IPS DF 6.9 (cell line): ENCODE data around the gene CETP.

Source experiments
- DNase-seq: peaks from one replicate; pipeline ENCODE4 v3.0.0-alpha.2; 2013; ENCODE audit warnings: low read depth, low spot score
- H3K27ac ChIP-seq: one replicate; pipeline ENCODE4 v1.5.1; 2013; ENCODE audit warnings: low read length, control low read depth
- H3K27me3 ChIP-seq: 2 replicates; pipeline ENCODE4 v1.6.1; 2013; ENCODE audit warnings: mild to moderate bottlenecking, low read length; ENCODE audit not compliant: control insufficient read depth, insufficient read depth
- H3K36me3 ChIP-seq: 2 replicates; pipeline ENCODE4 v1.6.1; 2013; ENCODE audit warnings: low read length; ENCODE audit not compliant: control insufficient read depth, insufficient read depth
- H3K4me1 ChIP-seq: 2 replicates; pipeline ENCODE4 v1.6.1; 2013; ENCODE audit warnings: low read length; ENCODE audit not compliant: control insufficient read depth, insufficient read depth
- H3K4me3 ChIP-seq: 2 replicates; pipeline ENCODE4 v1.5.1; 2013; ENCODE audit warnings: mild to moderate bottlenecking, low read length
- H3K9me3 ChIP-seq: 2 replicates; pipeline ENCODE4 v1.6.1; 2013; ENCODE audit warnings: low read length, inconsistent platforms; ENCODE audit not compliant: control insufficient read depth, insufficient read depth
- WGBS: extraction: QIAGEN DNeasy Blood & Tissue Kit; methylation state at CpG from one replicate; pipeline ENCODE4 v1.1.7; 2013; ENCODE audit warnings: mixed read lengths, missing lambda C conversion rate; ENCODE audit not compliant: insufficient read length, insufficient coverage; 5-methylcytosine and 5-hydroxymethylcytosine counted together

The CETP gene

DNA sequence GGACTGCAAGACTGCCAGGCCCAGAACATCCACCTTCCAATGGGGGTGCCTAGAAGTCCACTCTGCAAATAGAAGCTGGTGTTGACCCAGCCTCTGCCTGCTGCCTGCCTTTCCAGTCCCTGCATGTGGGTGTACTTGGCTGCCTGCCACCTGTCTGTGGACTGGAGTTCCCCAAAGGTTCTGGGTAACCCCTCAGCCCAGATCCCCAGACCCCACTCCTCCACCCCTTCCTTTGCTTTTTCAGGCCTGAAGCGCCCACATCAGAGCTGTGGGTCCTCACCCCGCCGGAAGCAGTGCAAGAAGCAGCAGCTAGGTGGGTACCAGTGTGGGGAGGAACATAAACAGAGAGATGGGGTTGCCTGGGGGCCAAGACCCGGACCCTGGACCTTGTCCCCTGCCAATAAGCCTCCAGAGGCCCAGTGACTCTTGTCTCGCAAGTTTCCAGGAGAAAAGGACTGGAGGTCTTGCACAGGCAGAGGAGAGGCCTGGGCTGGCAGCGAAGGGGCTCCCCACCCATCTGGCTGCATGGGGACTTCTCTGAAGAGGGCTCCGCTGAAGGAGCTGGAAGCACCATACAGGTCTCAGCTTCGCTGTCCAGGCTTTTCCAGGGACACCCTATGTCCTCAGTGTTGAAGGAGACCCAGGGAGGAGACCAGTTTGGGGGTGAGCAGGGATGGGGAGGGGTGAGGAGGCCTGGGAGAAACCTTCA, 61.9 kb downstream of the CETP start:
- Histone ChIP-seq H3K4me1 (no peaks in the 10 kb centered on the region), H3K4me3 (no peak overlapping the region), H3K27ac (no peak overlapping the region), H3K27me3 (no peaks in the 10 kb centered on the region), H3K9me3 (no peaks in the 10 kb centered on the region), H3K36me3 (no peaks in the 10 kb centered on the region)
- no peak for DNase-seq
- no CpG with 5 or more reads among the region's 8 CpGs for WGBS

DNA sequence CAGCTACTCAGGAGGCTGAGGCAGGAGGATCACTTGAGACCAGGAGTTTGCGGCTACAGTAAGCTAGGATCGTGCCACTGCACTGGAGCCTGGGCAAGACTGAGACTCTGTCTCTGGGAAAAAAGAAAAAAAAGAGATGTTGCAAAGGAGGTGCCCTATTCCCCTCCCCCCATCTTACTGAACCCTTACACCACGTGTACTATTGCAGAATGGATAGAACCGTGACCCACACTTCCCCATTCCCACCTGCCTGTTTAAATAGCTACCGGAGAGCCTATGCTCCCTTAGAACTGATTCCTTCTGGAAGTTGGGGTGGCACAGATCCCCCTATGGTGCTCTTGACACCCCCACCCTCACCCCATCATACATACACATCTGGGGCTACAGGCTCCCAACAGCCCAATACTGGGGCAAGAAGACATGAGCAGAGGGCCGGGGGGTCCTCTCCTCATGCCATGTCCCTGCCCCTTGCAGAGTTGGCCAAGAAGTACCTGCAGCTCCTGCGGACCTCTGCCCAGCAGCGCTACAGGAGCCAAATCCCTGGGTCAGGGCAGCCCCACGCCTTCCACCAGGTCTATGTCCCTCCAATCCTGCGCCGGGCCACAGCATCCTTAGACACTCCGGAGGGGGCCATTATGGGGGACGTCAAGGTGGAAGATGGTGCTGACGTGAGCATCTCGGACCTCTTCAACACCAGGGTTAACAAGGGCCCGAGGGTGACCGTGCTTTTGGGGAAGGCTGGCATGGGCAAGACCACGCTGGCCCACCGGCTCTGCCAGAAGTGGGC, 63.3 kb downstream of the CETP start:
- H3K27ac ChIP-seq = no peak overlapping the region
- WGBS = no CpG with 5 or more reads among the region's 19 CpGs

DNA sequence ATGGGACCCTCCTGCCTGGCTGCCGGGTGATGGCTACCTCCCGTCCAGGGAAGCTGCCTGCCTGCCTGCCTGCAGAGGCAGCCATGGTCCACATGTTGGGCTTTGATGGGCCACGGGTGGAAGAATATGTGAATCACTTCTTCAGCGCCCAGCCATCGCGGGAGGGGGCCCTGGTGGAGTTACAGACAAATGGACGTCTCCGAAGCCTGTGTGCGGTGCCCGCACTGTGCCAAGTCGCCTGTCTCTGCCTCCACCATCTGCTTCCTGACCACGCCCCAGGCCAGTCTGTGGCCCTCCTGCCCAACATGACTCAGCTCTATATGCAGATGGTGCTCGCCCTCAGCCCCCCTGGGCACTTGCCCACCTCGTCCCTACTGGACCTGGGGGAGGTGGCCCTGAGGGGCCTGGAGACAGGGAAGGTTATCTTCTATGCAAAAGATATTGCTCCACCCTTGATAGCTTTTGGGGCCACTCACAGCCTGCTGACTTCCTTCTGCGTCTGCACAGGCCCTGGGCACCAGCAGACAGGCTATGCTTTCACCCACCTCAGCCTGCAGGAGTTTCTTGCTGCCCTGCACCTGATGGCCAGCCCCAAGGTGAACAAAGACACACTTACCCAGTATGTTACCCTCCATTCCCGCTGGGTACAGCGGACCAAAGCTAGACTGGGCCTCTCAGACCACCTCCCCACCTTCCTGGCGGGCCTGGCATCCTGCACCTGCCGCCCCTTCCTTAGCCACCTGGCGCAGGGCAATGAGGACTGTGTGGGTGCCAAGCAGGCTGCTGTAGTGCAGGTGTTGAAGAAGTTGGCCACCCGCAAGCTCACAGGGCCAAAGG, 64.4 kb downstream of the CETP start:
- no peaks in the 10 kb centered on the region for H3K9me3 ChIP-seq
- H3K27ac ChIP-seq = no peak overlapping the region
- DNase-seq = no peak
- WGBS = no CpG with 5 or more reads among the region's 21 CpGs
- H3K27me3 ChIP-seq = no peaks in the 10 kb centered on the region
- H3K36me3 ChIP-seq = no peaks in the 10 kb centered on the region
- no peak overlapping the region for H3K4me3 ChIP-seq
- H3K4me1 ChIP-seq = no peaks in the 10 kb centered on the region

More for the DNA sequence above, 63.3 kb downstream of the CETP start:
- Histone ChIP-seq H3K36me3 (no peaks in the 10 kb centered on the region), H3K27me3 (no peaks in the 10 kb centered on the region), H3K4me1 (no peaks in the 10 kb centered on the region), H3K4me3 (no peak overlapping the region), H3K9me3 (no peaks in the 10 kb centered on the region)
- DNase-seq = no peak

DNA sequence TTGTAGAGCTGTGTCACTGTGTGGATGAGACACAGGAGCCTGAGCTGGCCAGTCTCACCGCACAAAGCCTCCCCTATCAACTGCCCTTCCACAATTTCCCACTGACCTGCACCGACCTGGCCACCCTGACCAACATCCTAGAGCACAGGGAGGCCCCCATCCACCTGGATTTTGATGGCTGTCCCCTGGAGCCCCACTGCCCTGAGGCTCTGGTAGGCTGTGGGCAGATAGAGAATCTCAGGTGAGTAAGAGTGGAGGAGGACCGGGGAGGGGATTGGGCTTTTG, 65.0 kb downstream of the CETP start:
- WGBS = no CpG with 5 or more reads among the region's 3 CpGs
- Histone ChIP-seq H3K36me3 (no peaks in the 10 kb centered on the region), H3K27ac (no peak overlapping the region), H3K4me3 (no peak overlapping the region), H3K9me3 (no peaks in the 10 kb centered on the region), H3K4me1 (no peaks in the 10 kb centered on the region), H3K27me3 (no peaks in the 10 kb centered on the region)
- DNase-seq = no peak

DNA sequence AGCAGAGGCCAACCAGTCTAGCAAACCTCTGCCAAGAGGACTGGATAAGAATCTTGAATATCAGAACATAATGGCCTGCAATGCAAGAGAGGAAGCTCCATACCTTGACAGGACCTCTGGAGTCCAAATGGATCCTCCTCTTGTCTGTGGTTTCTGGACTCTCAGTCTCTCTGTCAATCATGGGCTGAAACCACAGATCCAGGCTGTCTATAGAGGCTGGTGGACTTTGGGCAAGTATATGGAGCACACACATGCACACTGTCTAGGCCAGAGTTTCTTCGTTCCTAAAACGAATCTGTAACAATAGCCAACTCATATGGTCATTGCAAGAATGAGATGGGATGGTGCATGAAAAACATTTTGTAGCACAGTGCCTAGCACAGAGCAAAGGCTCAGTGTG, 65.3 kb downstream of the CETP start:
- Histone ChIP-seq H3K27ac (no peak overlapping the region), H3K9me3 (no peaks in the 10 kb centered on the region), H3K27me3 (no peaks in the 10 kb centered on the region), H3K4me1 (no peaks in the 10 kb centered on the region), H3K4me3 (no peak overlapping the region), H3K36me3 (no peaks in the 10 kb centered on the region)
- no CpG with 5 or more reads among the region's 2 CpGs for WGBS
- DNase-seq = no peak

DNA sequence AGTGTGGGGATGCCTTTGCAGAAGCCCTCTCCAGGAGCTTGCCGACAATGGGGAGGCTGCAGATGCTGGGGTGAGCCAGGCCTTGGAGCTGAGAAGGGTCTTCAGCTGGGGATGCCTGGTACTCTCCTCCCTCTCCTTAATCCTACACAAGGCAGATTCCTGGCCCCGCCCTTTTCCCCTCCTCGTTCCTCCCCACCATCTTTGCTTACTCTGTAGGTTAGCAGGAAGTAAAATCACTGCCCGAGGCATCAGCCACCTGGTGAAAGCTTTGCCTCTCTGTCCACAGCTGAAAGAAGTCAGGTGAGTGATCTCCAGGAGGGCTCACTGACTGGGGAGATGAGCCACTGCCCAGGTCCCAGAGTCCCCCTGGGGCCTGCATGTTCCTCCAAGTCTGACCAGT, 66.3 kb downstream of the CETP start:
- DNase-seq = no peak
- Histone ChIP-seq H3K27me3 (no peaks in the 10 kb centered on the region), H3K27ac (no peak overlapping the region), H3K4me3 (no peak overlapping the region), H3K4me1 (no peaks in the 10 kb centered on the region), H3K36me3 (no peaks in the 10 kb centered on the region), H3K9me3 (no peaks in the 10 kb centered on the region)
- WGBS = no CpG with 5 or more reads among the region's 4 CpGs

DNA sequence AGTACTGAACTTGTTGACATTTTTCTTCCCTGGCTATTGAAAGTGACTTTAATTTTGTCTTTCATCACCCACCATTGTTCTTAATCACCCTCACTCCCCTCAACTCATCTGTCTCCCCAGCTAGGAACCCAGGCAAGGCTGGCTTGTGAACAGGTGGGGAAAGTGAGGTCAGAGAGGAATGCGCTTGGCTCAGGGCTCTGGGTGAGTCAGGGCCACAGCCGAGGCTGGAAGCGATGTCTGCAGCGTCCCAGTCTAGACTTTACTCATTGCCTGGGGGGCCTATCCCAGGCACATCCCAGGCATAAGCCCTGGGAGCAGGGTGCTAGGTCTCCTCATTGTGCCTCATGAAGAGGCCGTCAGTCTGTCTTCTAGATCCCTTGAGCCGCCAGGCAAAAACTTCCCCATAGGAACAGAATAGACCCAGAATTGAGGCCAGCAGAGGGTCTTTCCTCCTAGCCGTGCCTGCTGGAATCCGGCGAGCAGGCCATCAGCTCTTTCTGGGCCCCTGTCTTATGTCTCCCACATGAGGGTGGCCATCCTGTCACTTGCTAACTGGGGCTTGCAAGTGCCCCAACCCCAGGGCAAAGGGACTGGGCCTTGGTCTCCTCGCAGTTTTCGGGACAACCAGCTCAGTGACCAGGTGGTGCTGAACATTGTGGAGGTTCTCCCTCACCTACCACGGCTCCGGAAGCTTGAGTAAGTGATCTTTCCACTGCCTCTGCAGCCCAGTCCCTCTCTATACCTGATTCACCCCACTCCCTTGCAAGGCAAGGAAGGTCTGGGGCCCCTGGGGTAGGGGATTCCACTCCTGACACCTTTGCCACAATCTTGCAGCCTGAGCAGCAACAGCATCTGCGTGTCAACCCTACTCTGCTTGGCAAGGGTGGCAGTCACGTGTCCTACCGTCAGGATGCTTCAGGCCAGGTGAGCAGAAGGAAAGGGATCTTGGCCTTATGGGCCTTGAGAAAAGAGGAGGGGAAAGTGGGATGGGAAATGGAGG, 67.7 kb downstream of the CETP start:
- Histone ChIP-seq H3K27me3 (no peaks in the 10 kb centered on the region), H3K4me3 (no peak overlapping the region), H3K36me3 (no peaks in the 10 kb centered on the region), H3K27ac (no peak overlapping the region), H3K9me3 (no peaks in the 10 kb centered on the region), H3K4me1 (no peaks in the 10 kb centered on the region)
- DNase-seq = no peak
- no CpG with 5 or more reads among the region's 16 CpGs for WGBS

DNA sequence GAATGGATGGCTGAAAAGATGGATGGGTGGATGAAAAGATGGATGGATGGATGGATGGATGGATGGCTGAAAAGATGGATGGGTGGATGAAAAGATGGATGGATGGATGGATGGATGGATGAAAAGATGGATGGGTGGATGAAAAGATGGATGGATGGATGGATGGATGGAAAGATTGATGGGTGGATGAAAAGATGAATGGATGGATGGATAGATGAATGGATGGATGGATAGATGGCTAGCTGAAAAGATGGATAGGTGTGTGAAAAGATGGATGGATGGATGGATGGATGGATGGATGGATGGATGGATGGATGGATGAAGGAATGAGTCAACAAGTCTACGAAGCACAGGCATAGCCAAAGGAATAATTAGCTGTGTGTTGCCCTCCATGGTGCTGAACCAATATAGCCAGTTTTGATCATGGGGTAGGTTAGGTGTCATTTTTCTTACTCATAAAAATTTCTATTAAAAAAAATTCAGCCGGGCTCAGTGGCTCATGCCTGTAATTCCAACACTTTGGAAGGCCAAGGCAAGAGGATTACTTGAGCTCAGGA, 68.7 kb downstream of the CETP start:
- H3K36me3 ChIP-seq = no peaks in the 10 kb centered on the region
- H3K9me3 ChIP-seq = no peaks in the 10 kb centered on the region
- whole genome bisulfite sequencing = no CpG with 5 or more reads among the region's 2 CpGs
- DNase-seq = no peak
- H3K27ac ChIP-seq = no peak overlapping the region
- no peaks in the 10 kb centered on the region for H3K27me3 ChIP-seq
- no peak overlapping the region for H3K4me3 ChIP-seq
- no peaks in the 10 kb centered on the region for H3K4me1 ChIP-seq

DNA sequence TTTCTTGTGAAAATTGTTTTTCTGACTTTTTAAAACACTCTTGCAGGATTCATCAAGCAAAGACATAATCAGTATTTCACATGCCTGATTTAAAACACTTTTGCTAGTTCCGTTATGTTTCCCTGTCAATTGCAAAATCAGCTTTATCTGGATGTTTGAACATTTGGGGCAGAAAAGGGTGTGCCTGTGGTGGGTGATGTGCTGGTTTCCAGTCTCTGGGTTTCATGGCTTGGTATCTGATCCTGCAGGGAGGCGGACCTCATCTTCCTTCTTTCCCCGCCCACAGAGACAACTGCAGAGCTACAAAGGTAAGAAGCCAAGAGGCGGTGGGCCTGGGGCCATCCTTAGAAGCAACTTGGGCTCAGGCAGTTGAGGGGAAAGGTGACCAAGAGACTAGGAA, 69.4 kb downstream of the CETP start:
- Histone ChIP-seq H3K9me3 (no peaks in the 10 kb centered on the region), H3K4me3 (no peak overlapping the region), H3K27me3 (no peaks in the 10 kb centered on the region), H3K4me1 (no peaks in the 10 kb centered on the region), H3K36me3 (no peaks in the 10 kb centered on the region), H3K27ac (no peak overlapping the region)
- no peak for DNase-seq
- no CpG with 5 or more reads among the region's 4 CpGs for WGBS
